HG03565 (cell line): ENCODE measurements around the gene MPG.

Source experiments
- ATAC-seq: cut with Tn5 transposase; IDR thresholded peaks from one replicate; pipeline ENCODE4 v1.9.1; 2021; ENCODE audit warnings: mild to moderate bottlenecking, moderate library complexity; ENCODE audit not compliant: unreplicated experiment

MPG gene

DNA sequence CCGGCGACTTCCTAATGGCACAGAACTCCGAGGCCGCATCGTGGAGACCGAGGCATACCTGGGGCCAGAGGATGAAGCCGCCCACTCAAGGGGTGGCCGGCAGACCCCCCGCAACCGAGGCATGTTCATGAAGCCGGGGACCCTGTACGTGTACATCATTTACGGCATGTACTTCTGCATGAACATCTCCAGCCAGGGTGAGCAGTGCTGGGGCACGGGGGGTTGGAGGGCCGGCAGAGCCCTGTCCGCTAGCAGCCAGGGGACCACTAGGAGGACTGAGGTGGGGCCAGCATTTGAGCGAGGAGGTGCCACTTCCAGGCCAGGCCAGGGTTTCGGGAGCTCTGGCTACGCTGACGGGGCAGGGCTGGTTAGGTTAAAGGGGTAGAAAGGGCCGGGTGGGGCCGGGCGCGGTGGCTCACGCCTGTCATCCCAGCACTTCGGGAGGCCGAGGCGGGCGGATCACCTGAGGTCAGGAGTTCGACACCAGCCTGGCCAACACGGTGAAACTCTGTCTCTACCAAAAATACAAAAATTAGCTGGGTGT is 5.1 kb downstream of the MPG start:
- ATAC-seq = no peak

DNA sequence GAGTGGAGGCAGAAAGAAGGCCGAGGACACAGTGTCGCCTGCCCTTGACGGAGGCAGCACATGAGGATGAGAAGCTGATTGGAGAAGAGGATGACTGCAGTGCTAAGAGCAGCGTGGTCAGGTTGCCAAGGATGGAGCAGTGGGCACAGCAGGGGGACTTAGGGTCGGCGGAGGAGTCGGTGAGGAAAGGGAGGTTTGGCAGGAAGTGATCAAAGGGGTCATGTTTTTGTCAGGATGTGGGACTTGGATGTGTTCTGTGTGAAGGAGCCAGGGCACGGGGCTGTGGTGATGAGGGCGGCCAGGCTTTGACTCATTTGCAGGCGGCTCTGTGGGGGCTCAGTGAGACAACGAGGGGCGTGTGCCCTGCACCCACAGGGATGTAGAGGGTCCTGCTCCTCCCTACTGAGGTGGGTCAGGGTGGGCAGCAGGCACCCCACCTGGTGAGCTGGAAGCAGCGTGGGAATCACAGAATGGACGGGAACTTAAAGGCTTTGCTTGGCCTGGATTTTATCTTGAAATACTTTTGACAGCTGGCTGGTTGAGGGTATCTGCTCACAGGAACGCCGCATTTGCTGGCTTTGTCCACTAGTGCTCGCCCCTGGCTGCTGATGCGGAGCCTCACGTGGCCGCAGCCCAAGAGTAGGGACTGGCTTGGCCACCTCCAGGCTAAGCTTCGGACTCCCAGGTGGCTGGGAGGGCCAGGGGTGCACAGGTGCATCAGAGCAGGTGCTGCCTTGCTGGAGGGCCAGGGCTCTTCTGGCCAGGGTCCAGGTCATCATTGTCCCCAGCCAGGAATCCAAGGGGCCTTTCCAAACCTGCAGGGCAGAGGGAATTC is 6.0 kb downstream of the MPG start:
- ATAC-seq = no peak

DNA sequence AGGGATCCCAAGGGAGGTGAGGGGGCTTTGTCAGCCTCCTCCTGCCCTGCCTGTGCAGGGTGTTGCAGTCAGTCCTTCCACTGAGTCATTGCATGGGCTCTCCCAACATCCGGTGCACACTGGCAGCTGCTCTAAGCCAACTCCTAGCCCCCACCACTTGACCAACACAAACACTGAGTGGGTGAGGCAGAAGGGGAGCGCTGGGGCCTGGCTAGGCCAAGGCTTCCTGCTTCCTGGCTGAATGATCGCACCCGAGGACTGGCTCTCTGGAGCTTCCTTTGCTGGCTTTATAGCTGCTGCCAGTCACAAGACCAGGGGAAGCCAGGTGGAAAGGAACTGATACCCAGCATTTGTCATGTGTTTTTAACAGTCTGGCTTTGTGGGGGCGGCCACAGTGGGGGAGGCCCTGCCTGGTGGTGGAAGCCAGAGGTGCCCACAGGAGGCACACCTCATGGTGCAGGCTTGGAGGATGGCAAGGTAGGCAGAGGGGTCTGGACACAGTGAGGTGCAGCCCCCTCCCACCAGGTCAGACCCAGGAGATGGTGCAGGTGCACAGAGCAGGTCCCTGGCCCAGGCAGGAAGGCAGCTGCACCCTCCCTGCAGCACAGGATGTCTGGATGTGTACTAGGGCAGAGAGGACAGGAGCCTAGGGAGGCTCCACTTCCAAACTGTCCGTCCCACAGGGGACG is 6.8 kb downstream of the MPG start:
- peak; percentile 52 for ATAC-seq

DNA sequence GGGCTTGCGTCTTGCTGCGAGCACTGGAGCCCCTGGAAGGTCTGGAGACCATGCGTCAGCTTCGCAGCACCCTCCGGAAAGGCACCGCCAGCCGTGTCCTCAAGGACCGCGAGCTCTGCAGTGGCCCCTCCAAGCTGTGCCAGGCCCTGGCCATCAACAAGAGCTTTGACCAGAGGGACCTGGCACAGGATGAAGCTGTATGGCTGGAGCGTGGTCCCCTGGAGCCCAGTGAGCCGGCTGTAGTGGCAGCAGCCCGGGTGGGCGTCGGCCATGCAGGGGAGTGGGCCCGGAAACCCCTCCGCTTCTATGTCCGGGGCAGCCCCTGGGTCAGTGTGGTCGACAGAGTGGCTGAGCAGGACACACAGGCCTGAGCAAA is 7.4 kb downstream of the MPG start:
- ATAC-seq = no peak

DNA sequence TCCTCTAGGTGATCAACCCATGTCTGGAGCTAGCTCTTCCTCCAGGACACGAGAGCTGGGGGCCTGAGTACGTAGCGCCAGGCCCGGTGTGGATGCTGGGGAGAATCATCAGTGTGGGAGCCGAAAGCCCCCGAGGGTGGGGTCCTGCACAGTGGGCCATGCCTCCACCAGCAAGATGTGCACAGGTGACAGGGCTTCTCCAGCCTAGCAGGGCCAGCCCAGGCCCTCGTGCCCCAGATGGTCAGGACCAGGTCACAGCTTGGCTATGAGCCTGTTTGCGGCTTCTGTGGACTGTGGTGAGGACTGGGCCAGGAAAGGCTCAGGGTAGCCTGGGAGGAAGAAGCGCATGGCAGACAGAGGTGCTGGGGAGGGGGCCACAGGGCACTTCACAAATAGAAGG is 7.8 kb downstream of the MPG start:
- ATAC-seq = no peak

DNA sequence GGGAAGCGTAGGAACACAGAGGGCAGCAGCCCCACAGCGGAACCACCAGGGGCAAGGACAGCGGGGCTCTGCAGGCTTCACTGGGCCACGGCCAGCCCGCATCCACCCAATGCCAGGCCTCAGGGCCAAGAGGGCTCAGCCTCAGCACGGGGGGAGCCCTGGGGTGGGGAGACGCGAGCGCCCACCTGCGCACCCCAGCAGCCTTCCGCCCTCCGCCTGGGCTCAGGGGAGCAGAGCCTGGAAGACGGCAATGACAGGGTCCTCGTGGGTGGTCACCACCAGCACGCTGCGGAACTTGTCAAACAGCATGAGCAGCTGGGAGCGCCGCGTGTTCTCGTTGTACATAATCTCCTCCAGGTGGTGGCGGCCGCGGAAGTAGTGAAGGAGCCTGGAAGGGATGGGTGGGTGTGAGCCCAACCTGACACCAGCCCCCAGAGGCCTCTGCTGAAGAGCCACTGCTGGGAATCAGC is 8.5 kb downstream of the MPG start:
- ATAC-seq = no peak

DNA sequence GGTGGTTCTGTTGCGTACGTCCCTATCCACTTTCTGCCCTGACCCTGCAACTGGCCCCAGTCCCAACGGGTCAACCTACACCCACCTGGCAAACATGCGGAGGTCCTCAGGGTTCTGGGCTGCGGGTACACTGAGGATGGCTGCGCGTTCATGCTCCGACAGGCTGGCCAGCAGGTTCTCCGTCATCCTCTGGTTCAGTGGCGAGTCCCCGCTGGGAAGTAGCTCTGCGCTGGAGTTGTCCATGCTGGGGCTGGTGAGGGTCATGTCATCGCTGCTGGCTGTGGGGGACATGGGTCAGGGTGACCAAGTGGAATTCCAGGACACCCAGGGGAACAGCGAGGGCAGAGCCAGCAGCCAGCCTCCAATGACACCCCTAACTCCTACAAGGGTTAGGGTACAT is 10.6 kb downstream of the MPG start:
- ATAC-seq = no peak

DNA sequence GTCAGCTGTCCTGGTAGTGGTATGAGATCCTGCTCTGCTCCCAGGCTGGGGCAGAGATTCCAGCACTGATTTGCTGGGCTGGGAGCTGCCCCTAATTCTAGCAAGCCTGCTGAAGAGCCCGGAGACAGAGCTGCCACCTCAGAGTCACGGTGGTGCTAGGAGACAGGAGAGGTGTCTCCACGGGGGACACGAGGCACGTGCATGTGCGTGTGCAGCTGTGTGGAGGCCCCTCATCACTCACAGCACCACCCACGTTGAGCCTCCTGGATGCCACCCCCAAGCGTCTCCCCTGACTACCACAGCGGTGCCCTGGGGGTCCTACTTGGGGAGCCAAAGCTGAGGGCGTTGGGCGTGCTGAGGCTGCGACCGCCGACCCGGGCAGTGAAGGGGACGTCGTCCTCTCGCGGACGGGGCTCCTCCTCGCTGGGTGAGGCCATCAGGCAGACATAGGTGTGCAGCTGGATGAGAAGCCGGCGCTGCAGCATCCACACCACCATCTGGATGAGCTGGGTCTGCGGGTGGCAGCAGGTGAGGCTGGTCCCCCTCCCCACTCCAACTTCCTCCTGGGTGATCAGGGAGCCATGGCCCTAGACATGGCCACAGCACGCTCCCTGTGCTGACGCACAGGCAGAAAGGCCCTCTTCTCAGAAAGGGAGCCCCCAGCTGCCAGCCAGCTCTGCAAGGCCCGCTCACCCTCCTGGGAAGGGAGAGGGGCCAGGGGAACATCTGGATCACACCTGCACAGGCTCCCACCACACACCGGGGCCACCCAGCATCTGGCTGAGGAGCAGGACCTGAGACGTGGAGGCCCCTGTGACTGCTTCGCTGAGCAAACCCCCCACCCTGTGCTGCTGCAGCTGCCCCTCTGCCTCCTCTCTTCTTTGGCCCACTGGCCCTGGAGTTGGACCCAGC is 11.6 kb downstream of the MPG start:
- ATAC-seq = no peak

DNA sequence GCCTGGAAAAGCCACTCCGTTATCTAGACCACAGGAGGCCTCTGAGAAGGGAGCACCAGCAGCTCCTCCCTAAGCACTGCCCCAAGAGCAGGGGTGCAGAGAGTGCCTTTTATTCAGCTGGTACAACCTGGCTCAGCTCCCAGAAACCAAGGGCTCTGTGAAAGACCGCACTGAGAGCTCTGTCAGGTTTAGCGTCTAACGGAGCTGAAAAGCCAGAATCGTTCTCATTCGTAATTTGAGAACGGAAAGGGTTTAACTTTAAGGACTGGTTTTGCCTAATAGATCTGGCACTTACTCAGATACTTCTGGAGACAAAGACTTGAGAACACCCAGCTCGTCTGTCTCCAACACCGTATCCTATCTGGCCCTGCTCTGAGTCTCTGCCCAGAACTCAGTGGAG is 13.5 kb downstream of the MPG start:
- ATAC-seq = no peak

DNA sequence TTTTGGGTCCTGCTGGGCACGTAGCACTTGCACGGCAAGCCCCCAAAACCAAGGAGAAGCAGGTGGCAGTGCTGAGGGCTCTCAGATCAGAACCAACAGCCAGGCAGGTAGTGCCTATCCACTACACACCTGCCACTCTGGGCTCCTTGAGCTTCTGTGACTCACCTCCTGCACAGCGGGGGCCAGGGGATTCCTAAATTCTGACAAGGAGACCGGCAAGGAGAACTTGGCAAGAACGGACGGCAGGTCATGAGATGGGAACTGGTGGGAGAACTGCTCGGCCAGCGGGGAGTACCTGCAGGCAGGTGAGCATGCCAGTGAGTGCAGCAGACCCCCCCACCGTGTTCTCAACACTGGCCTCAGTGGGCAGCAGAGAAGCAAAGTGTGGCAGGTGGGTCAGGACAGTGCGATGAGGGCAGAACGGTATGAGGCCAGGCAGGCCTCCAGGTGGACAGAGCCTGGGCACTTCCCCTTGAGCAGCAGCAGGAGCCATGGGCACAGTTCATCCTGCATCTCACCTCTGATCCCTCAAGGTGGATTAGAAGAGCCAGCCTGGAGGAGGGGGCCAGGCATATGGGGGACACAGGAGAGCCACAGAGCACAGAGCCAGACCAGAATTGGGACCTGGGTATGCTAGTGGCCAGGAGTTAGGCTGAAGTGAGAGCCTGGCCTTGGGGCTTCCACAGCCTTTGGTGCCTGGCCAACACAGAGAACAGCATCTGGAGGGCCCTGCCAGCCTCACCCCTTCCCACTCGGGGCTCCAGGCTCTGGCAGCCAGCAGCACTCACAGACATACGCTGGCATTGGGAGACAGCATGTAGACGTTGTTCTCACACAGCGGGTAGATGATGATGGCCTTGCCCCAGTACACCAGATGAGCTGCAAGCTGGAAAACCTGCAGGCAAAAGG is 14.7 kb downstream of the MPG start:
- ATAC-seq = no peak

DNA sequence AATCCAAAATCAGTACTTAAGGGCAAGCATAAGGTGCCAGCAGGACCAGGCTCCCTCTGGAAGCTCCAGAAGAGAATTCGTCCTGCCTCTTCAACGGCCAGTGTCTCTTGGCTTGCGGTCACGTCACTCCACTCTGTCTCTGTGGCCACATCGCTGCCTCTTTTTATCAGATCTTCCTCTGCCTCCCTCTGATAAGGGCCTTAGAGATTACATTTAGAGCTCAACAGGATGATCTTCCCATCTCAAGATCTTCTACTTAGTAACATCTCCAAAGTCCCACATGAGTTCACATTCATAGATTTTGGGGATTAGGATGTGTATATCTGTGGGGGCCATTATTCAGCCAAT is 16.9 kb downstream of the MPG start:
- no peak for ATAC-seq

DNA sequence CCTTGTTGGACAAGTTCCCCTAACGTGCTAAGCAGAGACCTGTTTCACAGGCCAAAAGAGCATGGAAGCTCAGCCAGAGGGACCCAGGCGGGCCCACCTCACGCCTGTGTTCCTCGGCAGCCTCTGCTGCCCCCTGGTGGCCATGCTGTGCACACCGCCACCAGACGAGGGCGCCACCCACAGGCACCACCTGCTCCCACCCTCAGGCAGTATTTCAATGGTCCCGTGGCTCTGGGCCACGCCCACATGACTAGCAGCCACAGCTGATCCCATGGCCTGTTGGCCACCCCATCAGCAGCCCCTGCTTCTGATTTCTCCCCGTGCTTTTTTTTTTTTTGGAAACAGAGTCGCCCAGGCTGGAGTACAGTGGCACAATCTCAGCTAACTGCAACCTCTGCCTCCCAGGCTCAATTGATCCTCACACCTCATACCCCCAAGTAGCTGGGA is 18.9 kb downstream of the MPG start:
- ATAC-seq = peak; percentile 81

DNA sequence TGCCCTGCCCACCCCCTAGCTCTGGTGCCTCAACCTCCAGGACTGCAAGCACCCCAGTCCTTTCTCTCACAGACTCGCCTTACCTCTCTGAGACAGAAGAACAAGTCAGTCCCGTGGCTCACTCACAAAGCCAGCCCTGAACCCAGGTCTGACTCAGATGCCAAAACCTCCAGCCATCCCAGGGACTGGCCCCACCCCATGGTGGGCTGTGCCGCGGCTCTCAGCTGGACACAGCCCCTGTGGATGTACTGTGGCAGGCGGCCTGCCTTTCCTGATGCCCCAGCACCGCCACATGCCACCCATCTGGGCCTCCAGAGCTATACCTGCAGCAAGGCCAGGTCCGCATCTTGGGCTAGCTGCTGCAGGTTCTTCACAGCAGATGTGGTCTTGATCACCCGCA is 19.8 kb downstream of the MPG start:
- no peak for ATAC-seq

DNA sequence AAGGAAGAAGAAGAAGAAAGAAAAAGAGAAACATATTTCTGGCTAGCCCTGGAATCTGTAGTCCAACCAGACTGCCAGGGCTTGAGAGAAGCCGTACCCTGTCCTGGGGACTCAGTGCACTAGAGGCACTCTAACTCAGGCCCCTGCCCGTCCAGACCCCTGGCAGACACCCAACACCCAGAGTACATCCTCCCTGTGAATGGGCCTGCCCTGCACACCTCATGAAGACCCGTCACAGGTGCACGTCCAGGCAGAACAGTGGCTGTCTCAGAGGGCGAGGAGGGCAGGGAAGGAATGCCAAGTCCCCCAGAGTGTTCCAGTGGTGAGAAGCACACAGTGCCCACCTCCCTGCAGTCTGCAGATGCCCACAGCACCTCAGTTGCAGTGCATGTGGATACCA is 23.0 kb downstream of the MPG start:
- no peak for ATAC-seq

DNA sequence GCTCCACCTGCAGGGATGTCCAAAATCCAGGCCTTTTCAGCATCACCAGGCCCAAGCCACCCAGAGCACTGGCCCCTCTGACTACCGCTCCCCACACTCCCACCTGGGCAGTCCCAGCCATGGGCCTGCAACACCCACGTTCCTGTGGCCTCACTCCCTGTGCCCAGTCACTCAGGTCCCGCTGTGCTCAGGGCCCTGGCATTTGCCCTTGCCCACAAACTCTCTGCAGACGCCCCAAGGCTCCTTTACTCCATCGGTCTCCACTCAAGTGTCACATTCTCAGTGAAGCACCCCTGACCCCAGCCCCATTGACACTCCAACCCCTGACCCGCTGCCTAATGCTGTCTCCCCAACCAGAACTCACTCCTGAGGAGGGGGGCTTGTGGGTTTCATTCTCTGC is 23.6 kb downstream of the MPG start:
- no peak for ATAC-seq

DNA sequence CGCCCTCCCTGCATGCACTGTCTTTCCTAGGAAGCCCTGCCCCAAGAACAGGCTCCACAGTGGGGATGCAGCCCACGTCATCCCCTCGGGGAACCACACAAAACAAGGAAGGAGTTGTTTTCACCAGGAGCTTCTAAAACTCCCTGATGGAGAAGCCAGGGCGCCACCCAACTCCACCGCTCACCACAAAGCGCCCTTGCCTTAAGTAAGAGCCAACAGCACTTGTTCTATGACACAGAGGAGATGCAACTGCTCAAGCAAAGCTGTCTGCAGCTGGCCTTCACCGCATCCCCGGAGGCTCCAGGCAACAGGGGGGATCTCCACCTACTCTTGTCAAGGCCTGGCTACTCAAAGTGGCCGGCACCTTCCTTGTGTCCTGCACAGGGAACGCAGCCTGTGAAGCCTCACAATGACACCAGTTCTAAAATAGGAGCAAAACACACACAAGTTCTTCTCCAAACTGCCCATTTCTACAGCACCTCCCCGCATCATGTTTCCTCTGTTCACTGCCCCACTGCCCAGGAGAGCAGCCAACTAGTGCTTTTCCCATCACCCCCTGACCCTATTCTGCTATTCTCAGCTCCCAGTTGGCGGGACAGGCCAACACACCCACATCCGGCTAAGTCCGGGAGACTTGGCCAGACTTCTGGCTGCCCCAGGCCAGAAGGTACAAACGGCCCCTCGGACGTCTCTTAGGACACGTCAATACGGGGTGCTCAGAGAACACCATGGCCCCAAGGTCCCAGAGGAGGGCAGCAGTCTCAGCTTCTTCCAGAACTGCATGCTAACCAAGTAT is 24.2 kb downstream of the MPG start:
- no peak for ATAC-seq

DNA sequence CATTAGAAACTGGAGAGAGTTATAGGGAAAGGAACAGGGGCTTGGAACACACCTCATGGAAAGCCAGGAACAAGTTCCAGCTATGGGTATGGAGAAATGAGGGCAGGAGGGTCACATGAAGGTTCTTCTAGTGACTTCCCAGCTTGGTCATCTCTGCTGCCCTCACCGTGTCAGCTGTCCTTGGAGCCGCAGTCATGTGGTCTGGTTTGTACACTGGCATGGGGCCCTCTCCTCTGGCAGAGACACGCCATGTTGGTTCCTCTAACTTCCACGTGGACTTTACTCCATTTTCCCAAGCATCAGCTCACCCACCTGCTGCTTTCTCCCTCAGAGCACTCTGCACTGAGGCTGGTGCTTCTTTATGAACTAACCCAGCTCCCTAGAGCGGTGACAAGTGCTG is 26.3 kb downstream of the MPG start:
- no peak for ATAC-seq

DNA sequence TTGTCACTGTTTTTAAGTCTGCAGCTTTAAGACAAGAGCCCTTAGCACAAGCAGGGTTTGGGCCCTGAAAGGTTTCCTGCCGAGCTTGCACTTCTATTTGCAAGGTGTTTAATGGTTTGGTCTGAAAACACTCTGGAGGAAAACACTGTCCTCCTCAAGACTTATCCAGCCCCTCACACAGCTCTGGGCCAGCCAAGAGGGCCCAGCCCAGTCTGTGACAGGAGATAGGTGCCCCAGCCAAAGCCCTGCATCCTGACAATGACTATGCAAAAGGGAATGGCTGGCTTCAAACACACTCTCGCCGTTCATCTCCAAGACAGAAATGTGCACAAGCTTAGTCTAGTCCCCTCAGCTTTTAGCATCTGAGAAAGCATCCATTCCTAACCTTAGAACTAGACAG is 26.9 kb downstream of the MPG start:
- ATAC-seq = no peak

DNA sequence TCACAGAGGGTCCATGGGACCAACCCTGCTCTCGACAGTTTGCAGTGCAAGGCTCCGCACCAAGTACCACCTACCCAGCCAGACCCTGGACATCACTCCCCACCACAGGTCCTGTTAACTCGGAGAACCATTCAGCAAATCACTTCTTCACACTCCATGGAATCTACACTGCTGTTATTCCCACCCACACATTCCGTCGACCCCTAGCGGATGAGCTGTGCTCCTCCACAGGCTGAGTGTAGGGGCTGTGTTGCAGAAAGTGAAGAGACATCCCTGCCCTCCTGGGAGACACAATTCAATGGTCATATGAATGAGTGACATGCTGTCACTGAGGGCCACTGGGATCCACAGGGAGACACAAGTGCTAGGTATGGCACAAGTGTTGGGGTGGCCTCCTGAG is 27.5 kb downstream of the MPG start:
- ATAC-seq = no peak
